GM21360 (cell line): ENCODE data around the gene SLIT2.

ENCODE experiments used
- ATAC-seq: cut with Tn5 transposase; IDR thresholded peaks from one replicate; pipeline ENCODE4 v1.9.1; 2021; ENCODE audit warnings: mild to moderate bottlenecking, moderate library complexity; ENCODE audit not compliant: unreplicated experiment

Gene SLIT2

GRCh38 chr4:20299515-20299914 is 47.8 kb downstream of the SLIT2 start:
- ATAC-seq = no peak

GRCh38 chr4:20301161-20301560 is 49.5 kb downstream of the SLIT2 start:
- ATAC-seq = no peak
